ENCODE results near the gene DAB1. TPM values are rescaled to one million over a fixed set of nuclear protein-coding genes. Genes with fewer than 3 reads are reported as not detected.

DAB1 gene
- total and polyA plus RNA-seq, 2 of the 8 experiments (the other 6 are each of a cell fraction or from before 2014, with no cell fraction given): 4.4 to 11.8 TPM

DNA sequence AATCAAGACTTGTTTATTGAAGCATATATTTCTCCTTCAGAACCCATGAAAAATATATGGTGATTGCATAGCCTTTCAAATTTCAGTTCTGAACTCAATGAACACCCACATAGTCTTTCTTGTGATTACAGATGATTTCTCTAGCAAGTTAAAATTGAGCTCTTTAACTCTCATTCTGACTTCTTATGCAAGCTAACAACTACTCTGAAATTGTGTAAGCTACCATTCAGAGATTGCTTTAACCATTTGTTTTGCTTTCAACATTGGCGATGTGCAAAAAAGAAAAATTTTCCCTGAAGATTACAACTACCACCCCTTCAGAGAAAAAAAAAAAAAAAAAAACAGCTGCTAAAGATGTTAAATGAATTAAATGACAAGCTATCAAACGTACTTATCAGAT is 193.9 kb downstream of the DAB1 start (continued):
- TF ChIP-seq SRF (IDR thresholded peaks at IDR 0.05; ENCODE audit: low read depth, low read length) (no peak), TAF7 (optimal IDR thresholded peaks at IDR 0.05; ENCODE audit: borderline replicate concordance, low read depth, low read length) (no peak), SIRT6 (IDR thresholded peaks at IDR 0.05; ENCODE audit: low read length) (no peak), CTCF (IDR thresholded peaks at IDR 0.05; ENCODE audit: control extremely low read depth in 1 of 3, insufficient read depth in 1 of 3, low read depth in 1 of 3, low read length in 3 of 3) (no peak), KDM4A (IDR thresholded peaks at IDR 0.05; ENCODE audit: low read depth, low read length, severe bottlenecking) (no peak), HDAC2 (IDR thresholded peaks at IDR 0.05; ENCODE audit: borderline replicate concordance in 1 of 2, low read depth in 2 of 2, low read length in 2 of 2) (no peak)

All from H1 (cell line).